22Rv1 (cell line): ENCODE results near the gene UGT1A5.

Experiments used
- ZFX ChIP-seq: fragments of 450-650 bp; IDR thresholded peaks from 2 replicates; pipeline ENCODE4 v1.6.1; 2017; ENCODE audit warnings: antibody characterized with exemption, borderline replicate concordance
- TF ChIP-seq, protein P1 (sequence below): fragments of 450-650 bp; IDR thresholded peaks from 2 replicates; pipeline ENCODE4 v1.5.1; 2017; ENCODE audit warnings: mild to moderate bottlenecking

DNA sequence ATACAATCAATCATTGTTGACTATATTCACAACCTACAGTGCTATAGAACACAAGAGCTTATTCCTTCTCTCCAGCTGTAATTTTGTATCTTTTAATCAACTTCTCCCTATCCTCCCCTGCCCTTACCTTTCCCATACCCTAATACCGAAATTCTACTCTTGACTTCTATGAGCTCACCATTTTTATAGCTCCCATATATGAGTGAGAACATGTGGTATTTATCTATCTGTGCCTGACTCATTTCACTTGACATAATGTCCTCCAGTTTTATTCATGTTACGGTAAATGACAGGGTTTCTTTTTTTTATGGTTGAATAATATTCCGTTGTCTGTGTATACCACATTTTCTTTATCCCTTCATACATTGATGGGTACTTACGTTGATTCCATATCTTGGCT, 68.1 kb downstream of the UGT1A5 start:
- TF ChIP-seq, protein P1, sequence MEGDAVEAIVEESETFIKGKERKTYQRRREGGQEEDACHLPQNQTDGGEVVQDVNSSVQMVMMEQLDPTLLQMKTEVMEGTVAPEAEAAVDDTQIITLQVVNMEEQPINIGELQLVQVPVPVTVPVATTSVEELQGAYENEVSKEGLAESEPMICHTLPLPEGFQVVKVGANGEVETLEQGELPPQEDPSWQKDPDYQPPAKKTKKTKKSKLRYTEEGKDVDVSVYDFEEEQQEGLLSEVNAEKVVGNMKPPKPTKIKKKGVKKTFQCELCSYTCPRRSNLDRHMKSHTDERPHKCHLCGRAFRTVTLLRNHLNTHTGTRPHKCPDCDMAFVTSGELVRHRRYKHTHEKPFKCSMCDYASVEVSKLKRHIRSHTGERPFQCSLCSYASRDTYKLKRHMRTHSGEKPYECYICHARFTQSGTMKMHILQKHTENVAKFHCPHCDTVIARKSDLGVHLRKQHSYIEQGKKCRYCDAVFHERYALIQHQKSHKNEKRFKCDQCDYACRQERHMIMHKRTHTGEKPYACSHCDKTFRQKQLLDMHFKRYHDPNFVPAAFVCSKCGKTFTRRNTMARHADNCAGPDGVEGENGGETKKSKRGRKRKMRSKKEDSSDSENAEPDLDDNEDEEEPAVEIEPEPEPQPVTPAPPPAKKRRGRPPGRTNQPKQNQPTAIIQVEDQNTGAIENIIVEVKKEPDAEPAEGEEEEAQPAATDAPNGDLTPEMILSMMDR: no peak
- no peak for TF ChIP-seq ZFX
